ENCODE measurements around the gene FAM135A.

The FAM135A gene

DNA sequence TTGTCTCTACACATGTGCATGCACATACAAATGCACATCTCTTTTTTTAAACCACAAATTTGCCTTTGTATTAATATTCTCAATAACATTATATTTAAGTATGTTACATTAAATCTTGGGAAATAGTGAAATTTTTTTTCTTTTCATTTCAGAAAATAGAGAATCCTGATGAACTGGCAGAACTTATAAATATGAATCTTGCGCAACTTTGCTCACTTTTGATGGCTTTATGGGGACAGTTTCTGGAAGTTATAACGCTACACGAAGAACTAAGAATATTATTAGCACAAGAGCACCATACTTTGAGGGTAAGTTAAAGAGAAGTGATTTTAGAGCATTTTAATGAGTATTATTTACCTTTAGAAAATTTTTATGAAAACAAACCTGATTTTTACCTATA is 89.2 kb downstream of the FAM135A start:
- H3K27ac ChIP-seq (ENCODE audit: extremely low read depth, low read depth, low read length): no peak overlapping the region
- H3K36me3 ChIP-seq (ENCODE audit: control insufficient read depth in 2 of 2, insufficient read depth in 1 of 2, low read length in 2 of 2): peaks cover 5 to 40% of the 10 kb centered on the region in 2 experiments
- H3K4me3 ChIP-seq (ENCODE audit: low read depth, low read length): no peak overlapping the region
- no peaks in the 10 kb centered on the region for H3K9me3 ChIP-seq (ENCODE audit: control insufficient read depth, insufficient read depth, low read depth, low read length)
- CTCF ChIA-PET: no interaction called here
- POLR2A ChIA-PET: no interaction called here
- TF ChIP-seq, protein P1, sequence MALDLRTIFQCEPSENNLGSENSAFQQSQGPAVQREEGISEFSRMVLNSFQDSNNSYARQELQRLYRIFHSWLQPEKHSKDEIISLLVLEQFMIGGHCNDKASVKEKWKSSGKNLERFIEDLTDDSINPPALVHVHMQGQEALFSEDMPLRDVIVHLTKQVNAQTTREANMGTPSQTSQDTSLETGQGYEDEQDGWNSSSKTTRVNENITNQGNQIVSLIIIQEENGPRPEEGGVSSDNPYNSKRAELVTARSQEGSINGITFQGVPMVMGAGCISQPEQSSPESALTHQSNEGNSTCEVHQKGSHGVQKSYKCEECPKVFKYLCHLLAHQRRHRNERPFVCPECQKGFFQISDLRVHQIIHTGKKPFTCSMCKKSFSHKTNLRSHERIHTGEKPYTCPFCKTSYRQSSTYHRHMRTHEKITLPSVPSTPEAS (tag by site-specific recombination; IDR thresholded peaks at IDR 0.05): no peak
- no peak for TF ChIP-seq ZNF426 (tag by site-specific recombination; IDR thresholded peaks at IDR 0.05)
- no peak for TF ChIP-seq ZNF26 (tag by site-specific recombination; IDR thresholded peaks at IDR 0.05)
- TF ChIP-seq ZNF830 (tag by site-specific recombination; IDR thresholded peaks at IDR 0.05; ENCODE audit: low read depth): no peak
- TF ChIP-seq PRDM4 (tag by site-specific recombination; IDR thresholded peaks at IDR 0.05): no peak
- no peak for TF ChIP-seq ZBTB21 (tag by site-specific recombination; IDR thresholded peaks at IDR 0.05)
- TF ChIP-seq MEIS1 (CRISPR knock-in tag; IDR thresholded peaks at IDR 0.05; ENCODE audit: borderline replicate concordance): no peak
- TF ChIP-seq ZNF121 (tag by site-specific recombination; IDR thresholded peaks at IDR 0.05): no peak
- TF ChIP-seq, protein P2, sequence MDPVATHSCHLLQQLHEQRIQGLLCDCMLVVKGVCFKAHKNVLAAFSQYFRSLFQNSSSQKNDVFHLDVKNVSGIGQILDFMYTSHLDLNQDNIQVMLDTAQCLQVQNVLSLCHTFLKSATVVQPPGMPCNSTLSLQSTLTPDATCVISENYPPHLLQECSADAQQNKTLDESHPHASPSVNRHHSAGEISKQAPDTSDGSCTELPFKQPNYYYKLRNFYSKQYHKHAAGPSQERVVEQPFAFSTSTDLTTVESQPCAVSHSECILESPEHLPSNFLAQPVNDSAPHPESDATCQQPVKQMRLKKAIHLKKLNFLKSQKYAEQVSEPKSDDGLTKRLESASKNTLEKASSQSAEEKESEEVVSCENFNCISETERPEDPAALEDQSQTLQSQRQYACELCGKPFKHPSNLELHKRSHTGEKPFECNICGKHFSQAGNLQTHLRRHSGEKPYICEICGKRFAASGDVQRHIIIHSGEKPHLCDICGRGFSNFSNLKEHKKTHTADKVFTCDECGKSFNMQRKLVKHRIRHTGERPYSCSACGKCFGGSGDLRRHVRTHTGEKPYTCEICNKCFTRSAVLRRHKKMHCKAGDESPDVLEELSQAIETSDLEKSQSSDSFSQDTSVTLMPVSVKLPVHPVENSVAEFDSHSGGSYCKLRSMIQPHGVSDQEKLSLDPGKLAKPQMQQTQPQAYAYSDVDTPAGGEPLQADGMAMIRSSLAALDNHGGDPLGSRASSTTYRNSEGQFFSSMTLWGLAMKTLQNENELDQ (tag by site-specific recombination; IDR thresholded peaks at IDR 0.05; ENCODE audit: low read depth): no peak
- TF ChIP-seq ZFP37 (tag by site-specific recombination; IDR thresholded peaks at IDR 0.05): no peak
- TF ChIP-seq PRDM1 (tag by site-specific recombination; IDR thresholded peaks at IDR 0.05): no peak
- TF ChIP-seq ZNF223 (tag by site-specific recombination; IDR thresholded peaks at IDR 0.05): no peak
- TF ChIP-seq, protein P3, sequence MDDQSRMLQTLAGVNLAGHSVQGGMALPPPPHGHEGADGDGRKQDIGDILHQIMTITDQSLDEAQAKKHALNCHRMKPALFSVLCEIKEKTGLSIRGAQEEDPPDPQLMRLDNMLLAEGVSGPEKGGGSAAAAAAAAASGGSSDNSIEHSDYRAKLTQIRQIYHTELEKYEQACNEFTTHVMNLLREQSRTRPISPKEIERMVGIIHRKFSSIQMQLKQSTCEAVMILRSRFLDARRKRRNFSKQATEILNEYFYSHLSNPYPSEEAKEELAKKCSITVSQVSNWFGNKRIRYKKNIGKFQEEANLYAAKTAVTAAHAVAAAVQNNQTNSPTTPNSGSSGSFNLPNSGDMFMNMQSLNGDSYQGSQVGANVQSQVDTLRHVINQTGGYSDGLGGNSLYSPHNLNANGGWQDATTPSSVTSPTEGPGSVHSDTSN (CRISPR knock-in tag; IDR thresholded peaks at IDR 0.05): no peak
- no peak for TF ChIP-seq CTCF (tag by site-specific recombination; IDR thresholded peaks at IDR 0.05)
- H3K4me1 ChIP-seq (ENCODE audit: control insufficient read depth, insufficient read depth, low read length): no peaks in the 10 kb centered on the region

All from HEK293 (cell line).